GM18907 (cell line): ENCODE data around the gene GCLC.

Source experiments
- ATAC-seq: cut with Tn5 transposase; IDR thresholded peaks from one replicate; pipeline ENCODE4 v1.9.1; 2021; ENCODE audit warnings: mild to moderate bottlenecking, moderate library complexity; ENCODE audit not compliant: unreplicated experiment

Gene GCLC

GRCh38 chr6:53461041-53461656 lies 83.8 kb downstream of the GCLC start:
- ATAC-seq: peak; percentile 71

GRCh38 chr6:53458105-53458866 lies 86.6 kb downstream of the GCLC start:
- no peak for ATAC-seq

- ATAC-seq: no peak
These were observed 88.1 kb downstream of the GCLC start for GRCh38 chr6:53456809-53457208.

GRCh38 chr6:53455678-53456077 lies 89.2 kb downstream of the GCLC start:
- ATAC-seq: no peak

- no peak for ATAC-seq
These were observed 93.7 kb downstream of the GCLC start for GRCh38 chr6:53451165-53451564.

- ATAC-seq: no peak
These were observed 97.0 kb downstream of the GCLC start for GRCh38 chr6:53447865-53448264.
